ENCODE measurements around the gene CORO2A. TPM values are rescaled to one million over a fixed set of nuclear protein-coding genes. Genes with fewer than 3 reads are reported as not detected.

Gene CORO2A
- total and polyA plus RNA-seq, 5 experiments from 2014 or later: 5.2 to 11.7 (median 10.0) TPM

DNA sequence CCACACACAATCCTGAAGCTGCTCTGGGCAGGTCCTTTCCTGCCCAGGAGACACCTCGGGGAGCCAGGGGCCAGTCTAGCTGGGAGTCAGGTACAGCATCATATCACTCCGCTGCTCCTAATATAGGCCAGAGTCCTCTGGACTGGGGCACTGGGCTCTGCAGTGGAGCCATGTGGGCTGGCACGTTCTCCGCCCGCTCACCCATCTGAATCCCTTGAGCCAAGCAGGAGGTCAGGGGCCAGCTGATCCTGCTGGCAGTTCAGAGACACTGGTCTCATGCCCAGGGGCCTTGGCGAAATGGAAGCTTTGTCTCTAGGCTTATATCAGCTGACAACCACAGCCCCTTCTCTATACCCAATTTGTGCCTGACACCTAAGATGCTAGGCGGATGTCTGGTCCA is 9.3 kb upstream of the CORO2A start:
- Mint-ChIP-seq H3K27me3 (no peaks in the 10 kb centered on the region), H3K36me3 (peaks cover 0 to 3% (median 0%) of the 10 kb centered on the region in 3 donors), H3K27ac (peak overlapping the region in 1 of 10 donors; percentile 53), H3K9me3 (no peaks in the 10 kb centered on the region), H3K4me3 (no peak overlapping the region), H3K4me1 (peaks cover 0 to 6% (median 6%) of the 10 kb centered on the region in 4 donors)
- DNase-seq: no peak
- POLR2A ChIA-PET: no interaction called here
- ATAC-seq: no peak

GRCh38 chr9:98201102-98201501 is 8.7 kb upstream of the CORO2A start:
- POLR2A ChIA-PET: interaction anchor here (0.6 to 1.6 kb wide), 3 partner anchors 9 to 139 kb away, joined by 3 to 5 read pairs (median 3); no protein-coding TSS in a partner anchor
- Mint-ChIP-seq H3K4me1 (peaks cover 0 to 6% (median 6%) of the 10 kb centered on the region in 4 donors), H3K27me3 (no peaks in the 10 kb centered on the region), H3K36me3 (peaks cover 0 to 3% (median 0%) of the 10 kb centered on the region in 3 donors), H3K4me3 (no peak overlapping the region), H3K27ac (peak overlapping the region in 1 of 10 donors; percentile 53), H3K9me3 (no peaks in the 10 kb centered on the region)
- DNase-seq (no peak), ATAC-seq (no peak)

GRCh38 chr9:98199388-98200033 is 7.1 kb upstream of the CORO2A start:
- Mint-ChIP-seq H3K9me3 (peaks cover 0 to 1% (median 0%) of the 10 kb centered on the region in 9 donors), H3K27me3 (no peaks in the 10 kb centered on the region), H3K36me3 (peaks cover 0 to 3% (median 0%) of the 10 kb centered on the region in 3 donors), H3K4me3 (no peak overlapping the region), H3K27ac (peak overlapping the region in 1 of 10 donors; percentile 8), H3K4me1 (no peaks in the 10 kb centered on the region)
- no peak for ATAC-seq
- no peak for DNase-seq
- POLR2A ChIA-PET: no interaction called here

DNA sequence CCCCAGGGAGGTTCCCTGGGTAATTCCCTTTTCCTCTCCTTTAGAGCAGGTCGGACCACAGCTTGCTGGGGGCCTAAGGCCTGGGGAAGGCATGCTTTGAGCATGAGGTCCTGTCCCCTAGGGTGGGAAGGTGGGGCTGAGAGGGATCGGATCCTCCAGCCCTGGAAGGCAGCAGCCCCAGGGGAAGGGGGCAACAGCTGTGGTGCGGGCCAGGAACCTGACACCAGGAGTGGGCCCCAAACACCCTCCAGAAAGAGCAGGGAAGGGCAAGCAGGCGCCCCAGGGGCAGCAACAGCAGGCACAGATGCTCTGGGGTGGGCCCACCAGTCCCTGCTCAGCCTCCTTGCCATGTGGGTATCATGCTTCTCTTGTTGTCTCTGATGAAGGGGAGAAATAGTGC is 3.2 kb upstream of the CORO2A start:
- POLR2A ChIA-PET: interaction anchor here (0.7 to 1.6 kb wide), 2 partner anchors 60 to 84 kb away, joined by 5 to 7 read pairs; partner anchors contain the start of gene TBC1D2
- H3K36me3 Mint-ChIP-seq: peaks cover 0 to 3% (median 0%) of the 10 kb centered on the region in 3 donors
- H3K4me3 Mint-ChIP-seq: no peak overlapping the region
- DNase-seq: no peak
- no peaks in the 10 kb centered on the region for H3K27me3 Mint-ChIP-seq
- H3K27ac Mint-ChIP-seq: peak overlapping the region in 1 of 10 donors; percentile 46
- H3K9me3 Mint-ChIP-seq: peaks cover 0 to 1% (median 0%) of the 10 kb centered on the region in 9 donors
- ATAC-seq: no peak
- peaks cover 9 to 17% (median 13%) of the 10 kb centered on the region in 4 donors for H3K4me1 Mint-ChIP-seq

GRCh38 chr9:98193336-98193944 is 1.0 kb upstream of the CORO2A start:
- ATAC-seq: no peak
- Mint-ChIP-seq H3K27me3 (no peaks in the 10 kb centered on the region), H3K9me3 (peaks cover 0 to 1% (median 0%) of the 10 kb centered on the region in 9 donors), H3K36me3 (peaks cover 0 to 2% (median 0%) of the 10 kb centered on the region in 3 donors), H3K27ac (peak overlapping the region in 9 of 10 donors; percentile 65 to 92 (median 87)), H3K4me1 (peaks cover 15 to 39% (median 33%) of the 10 kb centered on the region in 4 donors), H3K4me3 (peak overlapping the region; percentile 81 to 93 (median 88))
- POLR2A ChIA-PET: interaction anchor here (0.6 to 4.6 kb wide), 5 partner anchors 9 to 91 kb away, joined by 3 to 27 read pairs (median 23); partner anchors contain the start of genes TBC1D2 and TRIM14
- no peak for DNase-seq

- Mint-ChIP-seq H3K4me1 (peaks cover 24 to 52% (median 43%) of the 10 kb centered on the region in 4 donors), H3K27ac (peak overlapping the region in 9 of 10 donors; percentile 5 to 86 (median 46)), H3K36me3 (peaks cover 0 to 7% (median 0%) of the 10 kb centered on the region in 3 donors), H3K9me3 (peaks cover 0 to 1% (median 0%) of the 10 kb centered on the region in 9 donors), H3K27me3 (no peaks in the 10 kb centered on the region), H3K4me3 (peak overlapping the region; percentile 76 to 92 (median 84))
- POLR2A ChIA-PET: interaction anchor here (0.6 to 4.6 kb wide), 19 partner anchors 9 to 1926 kb away, joined by 3 to 27 read pairs (median 4); partner anchors contain the start of genes NANS, NCBP1, TBC1D2 and TRIM14
- ATAC-seq (peak; percentile 50 to 53), DNase-seq (peak; percentile 19 to 73 (median 36))
These were observed 550 bp downstream of the CORO2A start for GRCh38 chr9:98191671-98192502.

DNA sequence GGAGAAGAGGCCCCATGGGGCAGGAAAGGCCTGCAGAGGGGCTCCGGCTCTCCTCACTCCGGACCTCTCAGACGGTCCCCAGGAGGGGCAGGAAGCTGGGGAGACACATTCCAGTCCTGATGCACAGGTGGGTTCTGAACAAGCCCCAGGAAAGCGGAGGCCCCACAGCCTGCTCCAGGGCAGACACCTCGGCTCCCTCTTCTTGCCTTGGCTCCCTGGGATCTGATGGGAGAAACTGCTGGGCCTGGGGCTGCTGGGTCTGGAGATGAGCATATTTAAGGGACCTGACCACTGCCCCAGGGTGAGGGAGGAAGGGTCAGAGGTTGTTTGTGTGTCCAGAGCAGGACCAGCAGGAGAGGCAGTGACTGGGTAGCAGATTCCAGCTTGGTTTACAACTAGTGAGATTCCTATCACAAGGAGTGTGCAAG is 1.2 kb downstream of the CORO2A start:
- Mint-ChIP-seq H3K4me3 (peak overlapping the region; percentile 76 to 92 (median 84)), H3K27me3 (no peaks in the 10 kb centered on the region), H3K4me1 (peaks cover 27 to 59% (median 46%) of the 10 kb centered on the region in 4 donors), H3K36me3 (peaks cover 0 to 7% (median 0%) of the 10 kb centered on the region in 3 donors), H3K9me3 (peaks cover 0 to 1% (median 0%) of the 10 kb centered on the region in 9 donors), H3K27ac (peak overlapping the region in 8 of 10 donors; percentile 43 to 86 (median 58))
- POLR2A ChIA-PET: interaction anchor here (1.1 to 4.6 kb wide), 7 partner anchors 9 to 89 kb away, joined by 3 to 27 read pairs (median 10); partner anchors contain the start of genes TBC1D2 and TRIM14
- ATAC-seq (no peak), DNase-seq (no peak)

- H3K4me3 Mint-ChIP-seq: peak overlapping the region; percentile 76 to 92 (median 84)
- peaks cover 0 to 7% (median 0%) of the 10 kb centered on the region in 3 donors for H3K36me3 Mint-ChIP-seq
- ATAC-seq (no peak), DNase-seq (no peak)
- H3K9me3 Mint-ChIP-seq: peaks cover 0 to 1% (median 0%) of the 10 kb centered on the region in 9 donors
- H3K27ac Mint-ChIP-seq: peak overlapping the region in 9 of 10 donors; percentile 31 to 86 (median 51)
- POLR2A ChIA-PET: interaction anchor here (0.6 to 4.6 kb wide), 5 partner anchors 60 to 85 kb away, joined by 3 to 25 read pairs (median 8); partner anchors contain the start of gene TRIM14
- no peaks in the 10 kb centered on the region for H3K27me3 Mint-ChIP-seq
- H3K4me1 Mint-ChIP-seq: peaks cover 27 to 64% (median 50%) of the 10 kb centered on the region in 4 donors
These were observed 1.7 kb downstream of the CORO2A start for GRCh38 chr9:98190757-98191105.

DNA sequence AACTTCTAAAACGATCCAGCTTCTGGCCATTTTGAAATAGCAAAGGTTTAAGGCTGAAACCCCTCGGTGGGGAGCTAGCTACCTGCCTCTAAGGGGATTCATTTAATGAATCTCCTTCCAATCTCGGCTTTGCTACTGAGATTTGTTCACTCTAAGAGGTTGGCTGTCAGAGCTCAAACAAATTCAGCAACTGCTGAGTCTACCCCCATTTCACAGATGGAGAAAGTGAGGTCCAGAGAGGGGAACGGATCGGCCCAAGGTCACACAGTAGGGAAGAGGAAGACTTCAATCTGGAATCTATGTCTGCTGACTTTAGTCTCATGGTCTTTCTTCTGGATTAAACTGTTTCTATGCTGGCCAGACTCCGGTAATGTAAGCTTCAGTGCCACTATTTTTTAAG is 3.0 kb downstream of the CORO2A start:
- Mint-ChIP-seq H3K4me3 (peak overlapping the region in 7 of 10 donors; percentile 5 to 61 (median 37)), H3K4me1 (peaks cover 34 to 77% (median 62%) of the 10 kb centered on the region in 4 donors), H3K27ac (peak overlapping the region; percentile 9 to 85 (median 50)), H3K36me3 (peaks cover 0 to 11% (median 0%) of the 10 kb centered on the region in 3 donors), H3K27me3 (no peaks in the 10 kb centered on the region), H3K9me3 (no peaks in the 10 kb centered on the region)
- POLR2A ChIA-PET: interaction anchor here (1.0 kb wide), 1 partner anchor 27 kb away, joined by 3 read pairs; no protein-coding TSS in a partner anchor
- DNase-seq (no peak), ATAC-seq (no peak)

DNA sequence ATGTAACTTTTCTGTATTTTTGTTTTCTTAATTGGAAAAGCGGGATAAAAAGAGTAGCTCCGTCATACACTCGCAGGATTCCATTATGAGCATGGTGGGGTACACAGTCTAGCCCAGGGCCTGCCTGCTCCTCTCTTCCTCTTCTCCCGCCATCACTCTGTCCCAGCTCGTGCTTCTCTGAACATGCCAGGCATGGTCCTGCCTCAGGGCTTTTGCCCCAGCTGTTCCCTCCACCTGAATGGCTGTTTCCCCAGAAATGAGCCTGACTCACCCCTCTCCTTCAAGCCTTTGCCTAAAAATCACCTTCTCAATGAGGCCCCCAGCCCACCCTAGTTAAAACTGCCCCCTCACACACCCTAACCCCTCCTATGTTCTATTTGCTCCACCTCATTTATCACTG is 4.5 kb downstream of the CORO2A start:
- Mint-ChIP-seq H3K27ac (peak overlapping the region in 7 of 10 donors; percentile 9 to 90 (median 63)), H3K27me3 (no peaks in the 10 kb centered on the region), H3K9me3 (no peaks in the 10 kb centered on the region), H3K4me3 (peak overlapping the region in 1 of 10 donors; percentile 20), H3K4me1 (peaks cover 34 to 74% (median 62%) of the 10 kb centered on the region in 4 donors), H3K36me3 (peaks cover 0 to 12% (median 0%) of the 10 kb centered on the region in 3 donors)
- ATAC-seq (no peak), DNase-seq (no peak)
- POLR2A ChIA-PET: no interaction called here

DNA sequence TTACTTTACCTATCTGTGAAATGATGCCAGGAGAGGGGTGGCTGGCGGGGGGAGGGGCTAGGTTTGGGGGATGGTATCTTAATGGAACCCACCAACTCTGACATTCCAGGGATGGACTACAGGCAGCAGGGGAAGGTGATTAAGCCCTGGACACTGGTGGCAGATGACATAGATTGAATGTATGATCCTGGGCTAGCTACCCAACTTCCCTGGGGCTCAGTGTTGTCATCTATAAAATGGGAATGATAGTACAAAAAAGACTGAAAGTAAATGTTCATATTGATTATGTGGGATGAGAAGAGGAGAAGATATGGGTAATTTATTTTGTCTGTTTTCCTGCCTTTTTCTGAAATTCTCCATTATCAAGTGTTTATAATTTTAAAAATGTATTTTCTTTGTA is 6.2 kb downstream of the CORO2A start:
- Mint-ChIP-seq H3K36me3 (peaks cover 0 to 15% (median 3%) of the 10 kb centered on the region in 3 donors), H3K4me3 (no peak overlapping the region), H3K4me1 (peaks cover 39 to 79% (median 68%) of the 10 kb centered on the region in 4 donors), H3K27ac (peak overlapping the region in 1 of 10 donors; percentile 49), H3K27me3 (no peaks in the 10 kb centered on the region), H3K9me3 (no peaks in the 10 kb centered on the region)
- DNase-seq (no peak), ATAC-seq (no peak)
- POLR2A ChIA-PET: no interaction called here

Measured in naive thymus-derived CD8-positive, alpha-beta T cell (primary cell).